Measurements from ENCODE around the gene TPK1. TPM values are rescaled to one million over a fixed set of nuclear protein-coding genes. Genes with fewer than 3 reads are reported as not detected.

TPK1 gene
- polyA plus RNA-seq, 1 of the 3 experiments (the other 2 are of a cell fraction) = 3.3 TPM

DNA sequence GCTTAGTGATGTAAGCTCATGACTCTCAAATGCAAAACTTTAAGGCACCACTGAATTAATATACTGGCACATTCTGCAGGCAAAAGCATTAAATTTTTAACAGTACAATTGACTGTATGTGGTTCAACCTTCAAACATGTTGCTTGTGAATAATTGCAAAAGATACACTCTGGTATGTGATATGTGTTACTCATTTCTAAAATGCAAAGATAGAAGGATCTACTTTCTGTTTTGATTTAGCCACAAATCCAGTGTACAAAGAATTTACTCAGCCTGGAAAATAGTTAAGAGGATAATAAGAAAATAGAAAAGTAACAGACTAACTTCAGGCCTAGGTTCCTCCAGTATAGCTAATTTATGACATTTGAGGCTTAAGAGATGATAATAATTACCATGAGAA lies 365.8 kb downstream of the TPK1 start:
- ChIA-PET CTCF (no interaction called here), POLR2A (no interaction called here)
- H3K4me2 ChIP-seq = no peak overlapping the region

DNA sequence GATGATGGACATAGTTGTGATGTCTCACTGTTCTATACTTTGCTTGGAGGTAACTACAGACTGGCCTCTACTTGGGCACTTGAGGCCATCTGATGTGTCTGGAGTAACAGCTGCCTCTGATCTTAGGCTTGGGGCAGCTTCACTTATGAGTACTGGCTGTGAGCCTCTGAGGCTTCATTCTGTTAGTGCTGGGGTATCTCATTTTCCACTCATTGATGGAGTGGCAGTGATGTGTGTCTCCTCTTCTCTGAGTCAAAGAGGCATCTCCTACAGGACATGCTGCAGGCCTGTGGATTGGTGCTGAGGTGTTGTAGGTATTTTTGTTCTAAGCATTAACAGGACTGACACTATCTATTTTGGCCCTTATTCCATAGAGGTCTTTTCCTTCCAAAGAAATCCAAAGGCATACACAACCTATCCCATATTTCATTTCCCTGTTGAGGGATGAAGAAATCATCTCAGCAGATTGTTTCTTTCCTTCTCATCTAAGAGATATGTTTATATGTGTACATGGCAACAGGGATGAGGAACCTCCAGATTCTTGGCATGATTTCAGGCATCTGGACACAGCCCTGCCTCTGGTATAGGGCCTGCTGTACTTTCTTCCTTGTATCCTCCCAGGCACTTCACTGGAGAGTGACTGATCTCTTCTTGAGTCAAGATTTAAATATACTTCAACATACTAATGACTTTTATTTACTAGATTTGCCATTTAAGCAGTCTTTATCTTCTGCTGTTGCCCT lies 366.7 kb downstream of the TPK1 start:
- ChIA-PET POLR2A (no interaction called here), CTCF (no interaction called here)
- H4K20me1 ChIP-seq (ENCODE audit: insufficient read depth) = no peaks in the 10 kb centered on the region
- no peak overlapping the region for H3K27ac ChIP-seq (ENCODE audit: low read depth in 2 of 2, low read length in 1 of 2)
- no peak overlapping the region for H3K4me3 ChIP-seq (ENCODE audit: low read depth in 2 of 2, low read length in 1 of 2)
- H3K9me2 ChIP-seq = no peaks in the 10 kb centered on the region
- H3K4me2 ChIP-seq = no peak overlapping the region
- H3K9ac ChIP-seq = no peak overlapping the region
- no peaks in the 10 kb centered on the region for H3K9me3 ChIP-seq
- no peaks in the 10 kb centered on the region for H3K27me3 ChIP-seq (ENCODE audit: insufficient read depth)
- no peak overlapping the region for H2AFZ ChIP-seq (ENCODE audit: low read depth)
- no peak for TF ChIP-seq TAF1 (IDR thresholded peaks at IDR 0.05; ENCODE audit: borderline replicate concordance, low read depth, low read length)
- TF ChIP-seq, protein P1, sequence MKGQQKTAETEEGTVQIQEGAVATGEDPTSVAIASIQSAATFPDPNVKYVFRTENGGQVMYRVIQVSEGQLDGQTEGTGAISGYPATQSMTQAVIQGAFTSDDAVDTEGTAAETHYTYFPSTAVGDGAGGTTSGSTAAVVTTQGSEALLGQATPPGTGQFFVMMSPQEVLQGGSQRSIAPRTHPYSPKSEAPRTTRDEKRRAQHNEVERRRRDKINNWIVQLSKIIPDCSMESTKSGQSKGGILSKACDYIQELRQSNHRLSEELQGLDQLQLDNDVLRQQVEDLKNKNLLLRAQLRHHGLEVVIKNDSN (IDR thresholded peaks at IDR 0.05; ENCODE audit: borderline replicate concordance, low read depth) = no peak
- TF ChIP-seq FOXM1 (IDR thresholded peaks at IDR 0.05; ENCODE audit: low read depth) = no peak
- no peak for TF ChIP-seq GABPA (IDR thresholded peaks at IDR 0.05; ENCODE audit: low read depth)
- TF ChIP-seq, protein P2, sequence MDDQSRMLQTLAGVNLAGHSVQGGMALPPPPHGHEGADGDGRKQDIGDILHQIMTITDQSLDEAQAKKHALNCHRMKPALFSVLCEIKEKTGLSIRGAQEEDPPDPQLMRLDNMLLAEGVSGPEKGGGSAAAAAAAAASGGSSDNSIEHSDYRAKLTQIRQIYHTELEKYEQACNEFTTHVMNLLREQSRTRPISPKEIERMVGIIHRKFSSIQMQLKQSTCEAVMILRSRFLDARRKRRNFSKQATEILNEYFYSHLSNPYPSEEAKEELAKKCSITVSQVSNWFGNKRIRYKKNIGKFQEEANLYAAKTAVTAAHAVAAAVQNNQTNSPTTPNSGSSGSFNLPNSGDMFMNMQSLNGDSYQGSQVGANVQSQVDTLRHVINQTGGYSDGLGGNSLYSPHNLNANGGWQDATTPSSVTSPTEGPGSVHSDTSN (IDR thresholded peaks at IDR 0.05) = no peak
- no peak for TF ChIP-seq TCF12 (IDR thresholded peaks at IDR 0.05)
- no peak for TF ChIP-seq MEF2A (IDR thresholded peaks at IDR 0.05; ENCODE audit: borderline replicate concordance, low read depth)
- TF ChIP-seq MXI1 (IDR thresholded peaks at IDR 0.05; ENCODE audit: low read depth, low read length) = no peak
- TF ChIP-seq, protein P3, sequence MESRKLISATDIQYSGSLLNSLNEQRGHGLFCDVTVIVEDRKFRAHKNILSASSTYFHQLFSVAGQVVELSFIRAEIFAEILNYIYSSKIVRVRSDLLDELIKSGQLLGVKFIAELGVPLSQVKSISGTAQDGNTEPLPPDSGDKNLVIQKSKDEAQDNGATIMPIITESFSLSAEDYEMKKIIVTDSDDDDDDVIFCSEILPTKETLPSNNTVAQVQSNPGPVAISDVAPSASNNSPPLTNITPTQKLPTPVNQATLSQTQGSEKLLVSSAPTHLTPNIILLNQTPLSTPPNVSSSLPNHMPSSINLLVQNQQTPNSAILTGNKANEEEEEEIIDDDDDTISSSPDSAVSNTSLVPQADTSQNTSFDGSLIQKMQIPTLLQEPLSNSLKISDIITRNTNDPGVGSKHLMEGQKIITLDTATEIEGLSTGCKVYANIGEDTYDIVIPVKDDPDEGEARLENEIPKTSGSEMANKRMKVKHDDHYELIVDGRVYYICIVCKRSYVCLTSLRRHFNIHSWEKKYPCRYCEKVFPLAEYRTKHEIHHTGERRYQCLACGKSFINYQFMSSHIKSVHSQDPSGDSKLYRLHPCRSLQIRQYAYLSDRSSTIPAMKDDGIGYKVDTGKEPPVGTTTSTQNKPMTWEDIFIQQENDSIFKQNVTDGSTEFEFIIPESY (IDR thresholded peaks at IDR 0.05; ENCODE audit: borderline replicate concordance, low read depth) = no peak
- no peak for TF ChIP-seq EZH2phosphoT487 (IDR thresholded peaks at IDR 0.05; ENCODE audit: borderline replicate concordance, low read depth)
- H3F3A ChIP-seq (replicated peaks; ENCODE audit: insufficient read depth) = no peaks in the 10 kb centered on the region
- H3K4me1 ChIP-seq (ENCODE audit: control insufficient read depth in 1 of 2, insufficient read depth in 2 of 2, low read depth in 1 of 2, low read length in 1 of 2) = no peaks in the 10 kb centered on the region
- no peaks in the 10 kb centered on the region for H3K36me3 ChIP-seq (replicated peaks in 1 of 2; ENCODE audit: control insufficient read depth in 1 of 2, insufficient read depth in 2 of 2, low read length in 1 of 2)
- H3K79me2 ChIP-seq (ENCODE audit: insufficient read depth) = no peaks in the 10 kb centered on the region
- DNase-seq = no peak

More for the DNA sequence above, 365.8 kb downstream of the TPK1 start:
- Histone ChIP-seq H3K36me3 (replicated peaks in 1 of 2; ENCODE audit: control insufficient read depth in 1 of 2, insufficient read depth in 2 of 2, low read length in 1 of 2) (no peaks in the 10 kb centered on the region), H3F3A (replicated peaks; ENCODE audit: insufficient read depth) (no peaks in the 10 kb centered on the region), H3K4me1 (ENCODE audit: control insufficient read depth in 1 of 2, insufficient read depth in 2 of 2, low read depth in 1 of 2, low read length in 1 of 2) (no peaks in the 10 kb centered on the region), H4K20me1 (ENCODE audit: insufficient read depth) (no peaks in the 10 kb centered on the region), H3K27me3 (ENCODE audit: insufficient read depth) (no peaks in the 10 kb centered on the region), H3K9ac (no peak overlapping the region), H2AFZ (ENCODE audit: low read depth) (no peak overlapping the region), H3K79me2 (ENCODE audit: insufficient read depth) (no peaks in the 10 kb centered on the region), H3K9me2 (no peaks in the 10 kb centered on the region), H3K4me3 (ENCODE audit: low read depth in 2 of 2, low read length in 1 of 2) (no peak overlapping the region), H3K27ac (ENCODE audit: low read depth in 2 of 2, low read length in 1 of 2) (no peak overlapping the region), H3K9me3 (no peaks in the 10 kb centered on the region)
- TF ChIP-seq EZH2phosphoT487 (IDR thresholded peaks at IDR 0.05; ENCODE audit: borderline replicate concordance, low read depth) (no peak), TEAD4 (IDR thresholded peaks at IDR 0.05; ENCODE audit: borderline replicate concordance, insufficient read depth) (no peak), NFIC (IDR thresholded peaks at IDR 0.05; ENCODE audit: borderline replicate concordance) (no peak), POLR2AphosphoS5 (IDR thresholded peaks at IDR 0.05; ENCODE audit: low read depth, low read length) (no peak), GABPA (IDR thresholded peaks at IDR 0.05; ENCODE audit: low read depth) (no peak), YY1 (IDR thresholded peaks at IDR 0.05; ENCODE audit: low read depth) (no peak), RAD21 (IDR thresholded peaks at IDR 0.05; ENCODE audit: low read length) (no peak)
- no peak for DNase-seq
